ENCODE results near the gene PRDX5. TPM values are rescaled to one million over a fixed set of nuclear protein-coding genes. Genes with fewer than 3 reads are reported as not detected.

The PRDX5 gene
- total and polyA plus RNA-seq, 8 donors = 9.3 to 725 (median 245) TPM

GRCh38 chr11:64369440-64370421 lies 51.8 kb downstream of the PRDX5 start:
- intact Hi-C loops (cut with DNase I; ENCODE audit: low total_unique reads) = no loop called here
- no peak for DNase-seq
- Histone ChIP-seq H3K4me1 (peaks cover 0 to 4% (median 0%) of the 10 kb centered on the region in 4 donors), H3K4me3 (no peak overlapping the region), H3K36me3 (peaks cover 50 to 73% (median 70%) of the 10 kb centered on the region in 4 donors), H3K27ac (no peak overlapping the region), H3K27me3 (no peaks in the 10 kb centered on the region), H3K9me3 (no peaks in the 10 kb centered on the region)
- no peak for TF ChIP-seq POLR2AphosphoS5 (IDR thresholded peaks at IDR 0.05)
- no peak for TF ChIP-seq EP300 (IDR thresholded peaks at IDR 0.05)
- no peak for TF ChIP-seq CTCF (IDR thresholded peaks at IDR 0.05)
- 87 to 94% (median 91%) methylated on average over 63 to 82 of the region's 82 CpGs for WGBS, 5 donors

DNA sequence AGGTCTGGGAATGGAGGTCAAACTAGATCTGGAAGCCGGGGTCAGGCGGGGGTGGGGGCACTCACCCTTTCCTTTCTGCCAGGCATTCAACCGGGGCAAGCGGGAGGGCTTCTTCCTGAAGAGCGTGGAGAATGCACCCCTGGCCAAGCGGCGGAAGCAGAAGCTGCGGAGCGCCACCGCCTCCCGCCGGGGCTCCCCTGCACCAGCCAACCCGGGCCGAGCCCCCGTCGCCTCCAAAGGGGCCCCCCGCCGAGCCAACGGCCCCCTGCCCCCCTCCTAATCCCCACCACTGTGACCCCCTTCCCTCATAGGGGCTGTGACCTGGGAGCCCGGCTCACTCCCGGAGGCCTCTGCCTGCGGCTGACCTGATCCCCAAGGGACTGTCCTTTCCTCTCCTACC lies 53.3 kb downstream of the PRDX5 start:
- intact Hi-C loops (cut with DNase I; ENCODE audit: low total_unique reads) = no loop called here
- Histone ChIP-seq H3K4me1 (peaks cover 0 to 4% (median 0%) of the 10 kb centered on the region in 4 donors), H3K27me3 (no peaks in the 10 kb centered on the region)

More for the DNA sequence above, 53.3 kb downstream of the PRDX5 start:
- no peak for TF ChIP-seq EP300 (IDR thresholded peaks at IDR 0.05)
- no peak for TF ChIP-seq CTCF (IDR thresholded peaks at IDR 0.05)
- no peak for TF ChIP-seq POLR2AphosphoS5 (IDR thresholded peaks at IDR 0.05)
- TF ChIP-seq POLR2A (IDR thresholded peaks at IDR 0.05) = no peak
- Histone ChIP-seq H3K36me3 (peaks cover 37 to 59% (median 55%) of the 10 kb centered on the region in 4 donors), H3K9me3 (no peaks in the 10 kb centered on the region), H3K27ac (no peak overlapping the region), H3K4me3 (no peak overlapping the region)
- 85 to 91% (median 90%) methylated on average over 11 to 22 of the region's 22 CpGs for WGBS, 5 donors
- DNase-seq = no peak

Small RNA genes within 50 kb of the gene (small RNA-seq; reads per million reads assigned to genes)
- gene MIR1237 (0 to 0.38 (median 0) reads per million in 4 donors), gene MIR7155 (0.10 to 0.83 (median 0.41) reads per million in 4 donors), gene RF00019 (0 reads per million in 4 donors)

Other genes with a start within 250 kb of the PRDX5 start
- gene MACROD1, start 152.0 kb upstream of the PRDX5 start, total RNA-seq = 10 to 100 TPM; 18.0 to 52.1 (median 41.2) TPM
- gene MACROD1, start 152.0 kb upstream of the PRDX5 start, polyA plus RNA-seq = 100 to 1,000 TPM in 2 of 3 donors, 10 to 100 TPM in 1; 59.1 to 283 (median 156) TPM
- gene STIP1, start 131.9 kb upstream of the PRDX5 start, total RNA-seq = 100 to 1,000 TPM in 1 of 5 donors, 10 to 100 TPM in 4; 27.4 to 259 (median 68.1) TPM
- gene STIP1, start 131.9 kb upstream of the PRDX5 start, polyA plus RNA-seq = 10 to 100 TPM; 51.5 to 56.2 (median 53.2) TPM
- gene FERMT3, start 111.4 kb upstream of the PRDX5 start, total RNA-seq = 10 to 100 TPM; 11.9 to 30.3 (median 17.9) TPM
- 10 to 100 TPM; 12.4 to 31.9 (median 19.5) TPM for gene FERMT3, start 111.4 kb upstream of the PRDX5 start, polyA plus RNA-seq
- gene TRPT1, start 91.9 kb upstream of the PRDX5 start, total RNA-seq = 100 to 1,000 TPM in 2 of 5 donors, 10 to 100 TPM in 3; 15.2 to 425 (median 63.8) TPM
- 10 to 100 TPM; 75.8 to 83.5 (median 79.7) TPM for gene TRPT1, start 91.9 kb upstream of the PRDX5 start, polyA plus RNA-seq
- gene NUDT22, start 91.8 kb upstream of the PRDX5 start, total RNA-seq = 100 to 1,000 TPM in 4 of 5 donors, 10 to 100 TPM in 1; 35.1 to 363 (median 124) TPM
- 100 to 1,000 TPM in 1 of 3 donors, 10 to 100 TPM in 2; 62.4 to 143 (median 76.2) TPM for gene NUDT22, start 91.8 kb upstream of the PRDX5 start, polyA plus RNA-seq
- 10 to 100 TPM in 4 of 5 donors, 1 to 10 TPM in 1; 8.3 to 61.8 (median 14.9) TPM for gene DNAJC4, start 87.6 kb upstream of the PRDX5 start, total RNA-seq
- gene DNAJC4, start 87.6 kb upstream of the PRDX5 start, polyA plus RNA-seq = 100 to 1,000 TPM in 2 of 3 donors, 10 to 100 TPM in 1; 69.8 to 115 (median 106) TPM
- gene VEGFB, start 83.5 kb upstream of the PRDX5 start, total RNA-seq = 100 to 1,000 TPM in 1 of 5 donors, 10 to 100 TPM in 3, 1 to 10 TPM in 1; 2.9 to 167 (median 17.4) TPM
- gene VEGFB, start 83.5 kb upstream of the PRDX5 start, polyA plus RNA-seq = 100 to 1,000 TPM in 1 of 3 donors, 10 to 100 TPM in 2; 86.4 to 132 (median 97.7) TPM
- 10 to 100 TPM; 15.2 to 66.8 (median 47.7) TPM for gene FKBP2, start 77.0 kb upstream of the PRDX5 start, total RNA-seq
- 100 to 1,000 TPM; 140 to 257 (median 251) TPM for gene FKBP2, start 77.0 kb upstream of the PRDX5 start, polyA plus RNA-seq
- 100 to 1,000 TPM in 1 of 5 donors, 10 to 100 TPM in 4; 39.3 to 179 (median 65.9) TPM for gene PPP1R14B, start 71.2 kb upstream of the PRDX5 start, total RNA-seq
- gene PPP1R14B, start 71.2 kb upstream of the PRDX5 start, polyA plus RNA-seq = 100 to 1,000 TPM in 2 of 3 donors, 10 to 100 TPM in 1; 80.6 to 234 (median 190) TPM
- gene PLCB3, start 66.6 kb upstream of the PRDX5 start, total RNA-seq = 100 to 1,000 TPM in 1 of 5 donors, 10 to 100 TPM in 4; 14.0 to 154 (median 27.4) TPM
- gene PLCB3, start 66.6 kb upstream of the PRDX5 start, polyA plus RNA-seq = 10 to 100 TPM; 12.2 to 14.3 (median 14.1) TPM
- gene BAD, start 33.5 kb upstream of the PRDX5 start, total RNA-seq = 100 to 1,000 TPM in 1 of 5 donors, 10 to 100 TPM in 4; 40.4 to 343 (median 70.1) TPM
- gene BAD, start 33.5 kb upstream of the PRDX5 start, polyA plus RNA-seq = 100 to 1,000 TPM; 114 to 207 (median 137) TPM
- gene GPR137, start 32.3 kb upstream of the PRDX5 start, total RNA-seq = 10 to 100 TPM in 2 of 5 donors, 1 to 10 TPM in 3; 2.9 to 58.8 (median 8.5) TPM
- gene GPR137, start 32.3 kb upstream of the PRDX5 start, polyA plus RNA-seq = 10 to 100 TPM; 18.8 to 23.4 (median 21.2) TPM
- gene KCNK4, start 26.8 kb upstream of the PRDX5 start, total RNA-seq = not detected
- gene KCNK4, start 26.8 kb upstream of the PRDX5 start, polyA plus RNA-seq = not detected
- gene CATSPERZ, start 17.8 kb upstream of the PRDX5 start, total RNA-seq = 10 to 100 TPM in 1 of 5 donors, not detected in 4; 11.3 TPM
- gene CATSPERZ, start 17.8 kb upstream of the PRDX5 start, polyA plus RNA-seq = 1 to 10 TPM in 2 of 3 donors, under 1 TPM in 1; 0.18 to 5.2 (median 1.7) TPM
- gene ESRRA, start 12.6 kb upstream of the PRDX5 start, total RNA-seq = 100 to 1,000 TPM in 3 of 5 donors, 10 to 100 TPM in 2; 45.5 to 685 (median 142) TPM
- 10 to 100 TPM; 63.5 to 86.6 (median 82.5) TPM for gene ESRRA, start 12.6 kb upstream of the PRDX5 start, polyA plus RNA-seq
- gene TRMT112, start 562 bp upstream of the PRDX5 start, total RNA-seq = 100 to 1,000 TPM in 2 of 5 donors, 10 to 100 TPM in 3; 50.8 to 181 (median 99.9) TPM
- gene TRMT112, start 562 bp upstream of the PRDX5 start, polyA plus RNA-seq = 100 to 1,000 TPM; 271 to 337 (median 328) TPM
- 100 to 1,000 TPM in 1 of 5 donors, 10 to 100 TPM in 1, 1 to 10 TPM in 3; 1.8 to 137 (median 7.6) TPM for gene CCDC88B, start 22.1 kb downstream of the PRDX5 start, total RNA-seq
- 10 to 100 TPM; 37.4 to 57.7 (median 38.8) TPM for gene CCDC88B, start 22.1 kb downstream of the PRDX5 start, polyA plus RNA-seq
- 100 to 1,000 TPM in 1 of 5 donors, 10 to 100 TPM in 4; 15.4 to 103 (median 81.1) TPM for gene RPS6KA4, start 41.0 kb downstream of the PRDX5 start, total RNA-seq
- gene RPS6KA4, start 41.0 kb downstream of the PRDX5 start, polyA plus RNA-seq = 10 to 100 TPM; 18.5 to 22.8 (median 20.2) TPM
- gene SLC22A11, start 237.8 kb downstream of the PRDX5 start, total RNA-seq = not detected
- gene SLC22A11, start 237.8 kb downstream of the PRDX5 start, polyA plus RNA-seq = not detected

Measured in stomach (tissue), 9 donors.